GM18526 (cell line): ENCODE data around the gene LIMS1.

ENCODE experiments used
- POLR2A ChIP-seq: IDR thresholded peaks from 3 replicates; pipeline ENCODE4 v1.6.1; 2011; ENCODE audit not compliant: insufficient read length; ENCODE audit errors: extremely low read depth

Gene LIMS1

GRCh38 chr2:108548208-108549003 is 14.1 kb downstream of the LIMS1 start:
- no peak for TF ChIP-seq POLR2A

- no peak for TF ChIP-seq POLR2A
Measured at GRCh38 chr2:108552566-108552965, 18.3 kb downstream of the LIMS1 start.

- TF ChIP-seq POLR2A = no peak
Measured at GRCh38 chr2:108553209-108553919, 19.1 kb downstream of the LIMS1 start.

- TF ChIP-seq POLR2A = no peak
Measured at GRCh38 chr2:108554528-108554927, 20.3 kb downstream of the LIMS1 start.

- TF ChIP-seq POLR2A = no peak
Measured at GRCh38 chr2:108555572-108555971, 21.3 kb downstream of the LIMS1 start.

- TF ChIP-seq POLR2A = no peak
Measured at GRCh38 chr2:108560241-108560811, 26.1 kb downstream of the LIMS1 start.

- no peak for TF ChIP-seq POLR2A
Measured at GRCh38 chr2:108560895-108561530, 26.7 kb downstream of the LIMS1 start.

- TF ChIP-seq POLR2A = no peak
Measured at GRCh38 chr2:108562274-108562673, 28.0 kb downstream of the LIMS1 start.

GRCh38 chr2:108564510-108564909 is 30.2 kb downstream of the LIMS1 start:
- TF ChIP-seq POLR2A = no peak

- TF ChIP-seq POLR2A = no peak
Measured at GRCh38 chr2:108565778-108566375, 31.6 kb downstream of the LIMS1 start.

GRCh38 chr2:108570416-108570815 is 36.1 kb downstream of the LIMS1 start:
- no peak for TF ChIP-seq POLR2A

GRCh38 chr2:108571286-108571685 is 37.0 kb downstream of the LIMS1 start:
- no peak for TF ChIP-seq POLR2A

- no peak for TF ChIP-seq POLR2A
Measured at GRCh38 chr2:108573061-108573460, 38.8 kb downstream of the LIMS1 start.

GRCh38 chr2:108574332-108574731 is 40.1 kb downstream of the LIMS1 start:
- no peak for TF ChIP-seq POLR2A
